Activated T-helper 17 cell treated with anti-CD3 and anti-CD28 coated beads, Interleukin-2, amount 50 U/mL, for 72 hours (primary cell): ENCODE data around the gene PLXNA2. TPM values are rescaled to one million over a fixed set of nuclear protein-coding genes. Genes with fewer than 3 reads are reported as not detected.
A peak's percentile ranks its signal among the peaks of the same experiment; 100 is the strongest.

Experiments used
- ATAC-seq: fragments of 150-1000 bp; cut with Tn5 transposase; replicated peaks from 2 replicates; pipeline ENCODE4 v1.10.0; 2021; ENCODE audit warnings: mild to moderate bottlenecking, moderate library complexity
- H3K27ac Mint-ChIP-seq: one replicate; pipeline ENCODE4 v1.8.0; 2022; ENCODE audit warnings: mixed read lengths
- H3K27me3 Mint-ChIP-seq: one replicate; pipeline ENCODE4 v1.8.0; 2022; ENCODE audit warnings: mixed read lengths
- H3K36me3 Mint-ChIP-seq: one replicate; pipeline ENCODE4 v1.8.0; 2022; ENCODE audit warnings: low read depth, mild to moderate bottlenecking, mixed read lengths
- H3K4me1 Mint-ChIP-seq: one replicate; pipeline ENCODE4 v1.8.0; 2022; ENCODE audit warnings: mixed read lengths
- H3K4me3 Mint-ChIP-seq: one replicate; pipeline ENCODE4 v1.8.0; 2022; ENCODE audit warnings: mild to moderate bottlenecking, mixed read lengths
- H3K9me3 Mint-ChIP-seq: one replicate; pipeline ENCODE4 v1.8.0; 2022; ENCODE audit warnings: mixed read lengths
- total RNA-seq, 2 donors: library from RNA; stranded (reverse); gene quantifications; one replicate each; pipeline ENCODE4 v1.2.3, GENCODE V29; 2022

The PLXNA2 gene
- total RNA-seq, 2 donors from 2014 or later: 0.09 TPM; not detected in 1

- no peak overlapping the region for H3K4me3 Mint-ChIP-seq
- H3K36me3 Mint-ChIP-seq: no peaks in the 10 kb centered on the region
- H3K9me3 Mint-ChIP-seq: peaks cover 3% of the 10 kb centered on the region
- H3K27me3 Mint-ChIP-seq: no peaks in the 10 kb centered on the region
- ATAC-seq: no peak
- H3K27ac Mint-ChIP-seq: no peak overlapping the region
- no peaks in the 10 kb centered on the region for H3K4me1 Mint-ChIP-seq
Measured at GRCh38 chr1:208006258-208006920, 237.8 kb downstream of the PLXNA2 start.

DNA sequence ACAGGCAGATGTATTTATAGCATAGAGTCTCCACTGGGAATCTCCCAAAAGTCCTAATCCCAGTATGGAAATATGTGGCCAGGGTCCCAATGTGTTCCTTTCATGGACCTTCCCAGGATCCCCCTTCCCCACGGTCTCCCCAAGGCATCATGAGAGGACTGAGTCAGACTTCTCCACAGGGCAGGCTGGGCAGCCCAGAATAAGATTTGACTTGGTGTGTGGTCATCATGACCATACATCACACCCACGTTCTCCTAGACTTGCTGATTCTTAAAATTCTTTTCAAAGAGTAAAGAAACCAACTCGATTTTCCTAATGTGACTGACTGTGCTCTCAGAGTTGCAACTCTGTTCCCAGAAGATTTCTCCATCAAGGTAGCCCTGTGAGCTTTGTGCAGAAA is 239.3 kb downstream of the PLXNA2 start:
- Mint-ChIP-seq H3K36me3 (no peaks in the 10 kb centered on the region), H3K4me3 (no peak overlapping the region), H3K27me3 (no peaks in the 10 kb centered on the region), H3K27ac (no peak overlapping the region), H3K4me1 (no peaks in the 10 kb centered on the region), H3K9me3 (peaks cover 3% of the 10 kb centered on the region)
- peak; percentile 40 for ATAC-seq

- Mint-ChIP-seq H3K36me3 (no peaks in the 10 kb centered on the region), H3K4me3 (no peak overlapping the region)
Measured at GRCh38 chr1:208003241-208003640, 240.9 kb downstream of the PLXNA2 start.

DNA sequence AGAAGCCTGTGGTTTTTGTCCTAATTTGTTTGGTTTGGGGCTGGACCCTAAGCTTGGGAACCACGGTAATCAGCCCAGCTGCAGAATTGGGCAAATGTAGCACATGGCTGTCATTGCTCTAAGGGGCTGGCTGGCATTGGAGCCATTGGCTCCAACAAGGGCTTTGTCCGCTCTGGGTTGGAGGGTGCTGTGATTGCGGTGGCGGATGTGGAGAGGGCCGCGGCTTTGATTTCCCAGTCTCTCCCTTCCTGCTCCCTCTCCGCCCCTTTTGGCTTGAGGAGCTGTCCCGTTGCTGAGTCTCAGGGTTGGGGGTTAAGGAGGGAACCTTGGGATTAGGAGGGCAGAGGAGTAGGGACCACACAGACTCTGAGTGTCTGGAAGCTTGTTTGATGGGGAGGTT is 241.5 kb downstream of the PLXNA2 start:
- no peak for ATAC-seq
- Mint-ChIP-seq H3K4me3 (no peak overlapping the region), H3K4me1 (no peaks in the 10 kb centered on the region), H3K27ac (no peak overlapping the region), H3K27me3 (no peaks in the 10 kb centered on the region), H3K9me3 (peaks cover 3% of the 10 kb centered on the region), H3K36me3 (no peaks in the 10 kb centered on the region)

More at GRCh38 chr1:208003241-208003640, 240.9 kb downstream of the PLXNA2 start:
- H3K27me3 Mint-ChIP-seq: no peaks in the 10 kb centered on the region
- H3K27ac Mint-ChIP-seq: no peak overlapping the region
- ATAC-seq: no peak
- H3K4me1 Mint-ChIP-seq: no peaks in the 10 kb centered on the region
- H3K9me3 Mint-ChIP-seq: peaks cover 3% of the 10 kb centered on the region

GRCh38 chr1:208002078-208002477 is 242.1 kb downstream of the PLXNA2 start:
- Mint-ChIP-seq H3K4me1 (no peaks in the 10 kb centered on the region), H3K9me3 (peaks cover 3% of the 10 kb centered on the region), H3K27me3 (no peaks in the 10 kb centered on the region), H3K4me3 (no peak overlapping the region), H3K36me3 (no peaks in the 10 kb centered on the region), H3K27ac (no peak overlapping the region)
- no peak for ATAC-seq

DNA sequence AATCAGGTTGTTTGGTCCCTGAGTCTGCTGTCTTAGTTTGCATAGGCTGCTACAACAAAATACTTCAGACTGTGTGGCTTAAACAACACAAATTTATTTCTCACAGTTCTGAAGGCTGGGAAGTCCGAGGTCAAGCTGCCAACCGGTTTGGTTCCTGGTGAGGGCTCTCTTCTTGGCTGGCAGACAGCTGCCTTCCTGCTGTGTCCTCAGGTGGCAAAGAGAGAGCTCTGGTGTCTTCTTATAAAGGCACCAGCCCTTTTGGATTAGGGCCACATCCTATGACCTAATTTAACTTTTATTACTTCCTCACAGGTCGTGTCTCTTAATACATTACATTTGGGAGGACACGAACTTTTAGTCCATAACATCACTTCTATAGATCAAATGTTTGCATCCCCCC is 243.7 kb downstream of the PLXNA2 start:
- Mint-ChIP-seq H3K27ac (no peak overlapping the region), H3K36me3 (no peaks in the 10 kb centered on the region), H3K27me3 (no peaks in the 10 kb centered on the region), H3K4me3 (no peak overlapping the region), H3K4me1 (no peaks in the 10 kb centered on the region), H3K9me3 (no peaks in the 10 kb centered on the region)
- no peak for ATAC-seq

DNA sequence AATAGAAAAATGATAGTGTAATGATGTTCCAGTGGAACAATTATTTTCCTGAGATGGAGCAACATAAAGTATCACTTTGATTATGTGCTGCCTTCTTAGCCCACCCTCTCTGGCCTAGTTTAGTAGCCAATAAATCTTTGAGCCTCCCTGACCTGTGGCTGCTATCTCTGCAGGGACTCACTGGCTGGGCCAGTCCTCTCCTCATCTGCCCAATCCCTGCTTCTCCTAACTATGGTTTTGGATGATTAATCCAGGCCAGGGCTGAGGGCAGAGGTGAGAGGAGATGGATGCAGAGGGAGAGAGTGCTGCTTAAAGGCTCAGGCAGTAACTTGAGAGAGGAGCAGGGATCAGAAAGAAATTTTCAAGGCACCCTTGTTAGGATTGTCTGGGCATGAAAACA is 244.2 kb downstream of the PLXNA2 start:
- no peaks in the 10 kb centered on the region for H3K9me3 Mint-ChIP-seq
- no peaks in the 10 kb centered on the region for H3K4me1 Mint-ChIP-seq
- no peaks in the 10 kb centered on the region for H3K36me3 Mint-ChIP-seq
- no peak for ATAC-seq
- H3K27ac Mint-ChIP-seq: no peak overlapping the region
- H3K27me3 Mint-ChIP-seq: no peaks in the 10 kb centered on the region
- no peak overlapping the region for H3K4me3 Mint-ChIP-seq

DNA sequence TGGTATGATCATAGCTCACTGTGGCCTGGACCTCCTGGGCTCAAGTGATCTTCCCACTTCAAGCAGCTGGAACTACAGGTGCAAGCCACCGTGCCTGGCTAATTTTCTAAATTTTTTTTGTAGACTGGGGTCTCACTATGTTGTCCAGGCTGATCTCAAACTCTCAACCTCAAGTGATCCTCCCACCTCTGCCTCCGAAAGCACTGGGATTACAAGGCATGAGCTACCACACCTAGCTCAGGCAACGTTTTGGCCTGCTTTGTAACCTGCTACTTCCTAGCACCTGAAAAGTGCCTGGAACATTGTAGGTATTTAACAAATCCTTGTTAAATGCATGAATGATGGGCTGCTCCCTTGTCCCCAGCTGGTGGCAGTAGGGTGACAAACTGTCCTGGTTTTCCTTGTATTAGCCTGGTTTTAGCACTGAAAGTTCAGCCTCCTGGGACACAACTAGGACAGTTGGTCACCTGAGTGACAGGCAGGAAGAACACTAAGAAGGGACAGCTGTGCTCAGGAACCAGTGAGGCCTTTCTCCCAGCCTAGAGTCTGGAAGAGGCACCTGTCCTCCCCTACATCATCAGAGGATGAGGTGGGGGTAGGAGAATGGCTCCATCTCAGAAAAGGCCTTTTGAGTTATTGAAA is 244.8 kb downstream of the PLXNA2 start:
- no peak overlapping the region for H3K27ac Mint-ChIP-seq
- no peaks in the 10 kb centered on the region for H3K36me3 Mint-ChIP-seq
- no peaks in the 10 kb centered on the region for H3K4me1 Mint-ChIP-seq
- H3K4me3 Mint-ChIP-seq: no peak overlapping the region
- peaks cover under 1% of the 10 kb centered on the region for H3K27me3 Mint-ChIP-seq
- no peak for ATAC-seq
- H3K9me3 Mint-ChIP-seq: no peaks in the 10 kb centered on the region

GRCh38 chr1:207998691-207999090 is 245.5 kb downstream of the PLXNA2 start:
- Mint-ChIP-seq H3K27me3 (peaks cover 5% of the 10 kb centered on the region), H3K9me3 (no peaks in the 10 kb centered on the region), H3K4me3 (no peak overlapping the region), H3K4me1 (no peaks in the 10 kb centered on the region), H3K36me3 (no peaks in the 10 kb centered on the region), H3K27ac (no peak overlapping the region)
- ATAC-seq: no peak

- H3K9me3 Mint-ChIP-seq: no peaks in the 10 kb centered on the region
- peaks cover 10% of the 10 kb centered on the region for H3K27me3 Mint-ChIP-seq
- no peaks in the 10 kb centered on the region for H3K4me1 Mint-ChIP-seq
- no peak overlapping the region for H3K4me3 Mint-ChIP-seq
- ATAC-seq: peak; percentile 72
- H3K27ac Mint-ChIP-seq: no peak overlapping the region
- no peaks in the 10 kb centered on the region for H3K36me3 Mint-ChIP-seq
Measured at GRCh38 chr1:207997486-207998268, 246.5 kb downstream of the PLXNA2 start.

DNA sequence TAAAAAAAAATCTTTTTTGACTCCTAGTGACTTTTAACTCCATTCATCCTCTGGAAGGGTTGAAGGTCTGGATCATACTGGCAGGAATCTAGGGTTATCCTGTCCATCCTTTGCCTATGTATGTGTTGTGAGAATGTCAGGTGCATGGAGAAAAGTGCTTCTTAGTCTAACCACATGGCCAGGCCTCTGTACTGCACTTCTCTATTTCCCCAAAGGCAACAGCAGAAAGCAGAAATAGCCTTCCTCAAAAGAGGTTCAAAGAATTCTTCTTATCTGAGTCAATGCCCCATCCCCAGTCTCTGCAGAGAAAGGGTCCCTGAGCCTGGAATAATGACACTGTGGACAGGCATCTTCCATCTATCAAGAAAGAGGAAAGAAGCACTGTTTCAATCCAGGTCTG is 247.5 kb downstream of the PLXNA2 start:
- no peak overlapping the region for H3K4me3 Mint-ChIP-seq
- no peak overlapping the region for H3K27ac Mint-ChIP-seq
- H3K9me3 Mint-ChIP-seq: no peaks in the 10 kb centered on the region
- H3K36me3 Mint-ChIP-seq: no peaks in the 10 kb centered on the region
- no peaks in the 10 kb centered on the region for H3K4me1 Mint-ChIP-seq
- H3K27me3 Mint-ChIP-seq: peaks cover 10% of the 10 kb centered on the region
- ATAC-seq: no peak

- Mint-ChIP-seq H3K9me3 (no peaks in the 10 kb centered on the region), H3K4me1 (no peaks in the 10 kb centered on the region), H3K4me3 (no peak overlapping the region), H3K27ac (no peak overlapping the region), H3K27me3 (peaks cover 10% of the 10 kb centered on the region), H3K36me3 (no peaks in the 10 kb centered on the region)
- no peak for ATAC-seq
Measured at GRCh38 chr1:207995576-207995975, 248.6 kb downstream of the PLXNA2 start.

DNA sequence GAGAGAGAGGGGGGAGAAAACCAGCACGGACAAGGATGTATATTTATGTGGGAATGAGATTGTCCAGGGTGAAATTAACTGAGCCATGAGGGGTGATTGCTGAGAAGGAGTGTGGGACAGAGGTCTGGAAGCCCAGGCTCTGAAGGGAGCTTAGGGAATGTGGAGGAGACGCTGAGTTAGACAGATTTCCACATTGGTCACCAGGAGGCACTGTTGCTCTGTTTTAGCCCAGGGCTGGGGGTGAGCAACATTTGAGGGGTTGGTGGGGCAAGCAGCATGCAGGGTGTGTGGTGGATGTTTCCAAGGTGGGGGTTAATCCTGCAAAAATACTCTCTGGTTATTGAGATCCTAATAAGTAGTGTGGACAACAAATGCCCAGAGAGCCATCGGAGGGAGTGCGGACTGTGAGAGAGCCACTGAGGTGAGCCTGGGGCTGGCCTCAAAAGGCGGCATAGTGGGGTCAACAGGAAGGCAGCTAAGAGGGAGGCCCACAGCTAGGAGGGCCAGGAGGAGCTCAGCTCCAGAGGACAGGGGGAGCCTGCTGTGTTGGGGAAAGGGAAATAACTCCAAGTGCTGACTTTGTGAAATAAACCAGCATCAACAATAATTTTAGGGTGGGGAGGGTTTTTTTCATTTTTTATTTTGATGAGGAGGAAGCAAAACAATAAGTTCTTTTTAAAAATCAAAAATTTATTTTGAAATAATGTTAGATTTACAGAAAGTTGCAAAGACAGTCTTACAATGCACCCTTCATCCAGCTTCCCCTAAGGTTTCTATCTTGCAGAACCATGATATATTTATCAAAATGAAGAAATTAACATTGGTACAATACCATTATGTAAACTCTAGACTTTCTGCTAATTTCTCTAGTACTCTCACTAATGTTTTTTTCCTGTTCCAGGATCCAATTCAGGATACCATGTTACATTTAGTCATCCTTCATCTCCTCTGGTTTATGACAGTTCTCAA is 250.4 kb downstream of the PLXNA2 start:
- H3K4me3 Mint-ChIP-seq: no peak overlapping the region
- ATAC-seq: no peak
- H3K36me3 Mint-ChIP-seq: no peaks in the 10 kb centered on the region
- H3K27me3 Mint-ChIP-seq: peaks cover 23% of the 10 kb centered on the region
- no peaks in the 10 kb centered on the region for H3K4me1 Mint-ChIP-seq
- H3K27ac Mint-ChIP-seq: no peak overlapping the region
- H3K9me3 Mint-ChIP-seq: no peaks in the 10 kb centered on the region

- H3K36me3 Mint-ChIP-seq: no peaks in the 10 kb centered on the region
- peaks cover 31% of the 10 kb centered on the region for H3K27me3 Mint-ChIP-seq
- no peak overlapping the region for H3K4me3 Mint-ChIP-seq
- no peaks in the 10 kb centered on the region for H3K9me3 Mint-ChIP-seq
- no peak overlapping the region for H3K27ac Mint-ChIP-seq
- H3K4me1 Mint-ChIP-seq: no peaks in the 10 kb centered on the region
- ATAC-seq: no peak
Measured at GRCh38 chr1:207992677-207993236, 251.4 kb downstream of the PLXNA2 start.
